Measurements from ENCODE around the gene NSMF. TPM values are rescaled to one million over a fixed set of nuclear protein-coding genes. Genes with fewer than 3 reads are reported as not detected.
A peak's percentile ranks its signal among the peaks of the same experiment; 100 is the strongest.

The NSMF gene
- total RNA-seq, 1 experiment from 2014 or later = 36.4 TPM

- no peaks in the 10 kb centered on the region for H3K9me2 ChIP-seq (replicated peaks; ENCODE audit: insufficient read depth, low read length)
- peak within 1 kb of the TSS; percentile 100 for H3K4me2 ChIP-seq (ENCODE audit: low read depth, low read length, poor library complexity, severe bottlenecking)
- DNase-seq = peak; percentile 99
- H3K79me2 ChIP-seq (ENCODE audit: low read length) = peaks cover 13% of the 10 kb centered on the region
- H3K9me3 ChIP-seq (ENCODE audit: low read length) = no peaks in the 10 kb centered on the region
- peak within 1 kb of the TSS; percentile 99 for H3K4me3 ChIP-seq (ENCODE audit: low read length)
- H3K27ac ChIP-seq (ENCODE audit: low read length) = no peak within 1 kb of the TSS
- no peaks in the 10 kb centered on the region for H3K36me3 ChIP-seq (ENCODE audit: insufficient read depth, low read length)
- peak within 1 kb of the TSS; percentile 93 for H3K9ac ChIP-seq (ENCODE audit: low read length)
- H2AFZ ChIP-seq (ENCODE audit: low read length) = peak within 1 kb of the TSS; percentile 95
- peaks cover 15% of the 10 kb centered on the region for H3K4me1 ChIP-seq (ENCODE audit: low read length)
- H4K20me1 ChIP-seq (ENCODE audit: insufficient read depth, low read depth, low read length) = no peaks in the 10 kb centered on the region
- no peaks in the 10 kb centered on the region for H3K27me3 ChIP-seq (ENCODE audit: low read length)
Observed at GRCh38 chr9:137422604-137423513, 36.3 kb downstream of the NSMF start, which contains the start of the genes EXD3 and NOXA1. TSS of gene EXD3 (minus strand) at chr9:137423162. CDS start at chr9:137395357, 27,805 bp downstream. TSS of gene NOXA1 (plus strand) at chr9:137423393. CDS start at chr9:137423530, 137 bp downstream.

DNA sequence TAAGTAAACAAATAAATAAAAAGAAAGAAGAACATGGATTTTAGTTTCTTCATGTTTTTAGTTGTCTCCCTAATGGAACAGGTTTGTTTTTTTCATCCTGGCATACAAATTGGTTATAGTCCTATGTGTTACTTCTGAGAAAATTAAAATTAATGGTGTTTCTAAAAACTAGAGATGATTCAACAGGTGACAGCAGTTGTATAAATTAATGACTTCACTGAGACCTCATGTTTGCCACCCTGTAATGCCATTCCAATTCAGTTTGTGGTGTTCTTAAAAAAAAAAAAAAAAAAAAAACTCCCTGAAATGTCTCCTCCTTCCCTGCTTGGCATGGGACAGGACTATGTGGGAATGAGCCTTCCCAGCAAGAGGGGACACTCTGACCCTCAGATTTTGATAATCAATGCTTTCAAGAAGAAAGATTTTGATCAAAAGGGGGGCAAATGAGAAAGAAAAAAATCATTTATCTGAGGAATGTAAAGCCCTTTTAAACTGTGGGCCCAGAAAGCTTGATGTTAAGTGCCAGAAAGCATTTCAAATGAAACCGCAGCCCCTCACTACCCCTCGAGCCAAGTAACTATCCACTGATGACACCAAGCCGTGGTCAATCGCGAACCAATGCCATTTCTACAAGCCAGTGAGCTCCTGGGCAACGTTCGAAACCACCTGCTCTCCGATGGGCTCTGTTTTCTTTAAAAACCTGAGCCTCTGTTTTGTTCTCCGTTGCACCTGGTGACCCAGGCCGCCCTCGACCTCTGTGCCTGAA, 37.1 kb downstream of the NSMF start:
- H2AFZ ChIP-seq (ENCODE audit: low read length) = peak overlapping the region; percentile 95
- no peaks in the 10 kb centered on the region for H3K9me2 ChIP-seq (replicated peaks; ENCODE audit: insufficient read depth, low read length)

GRCh38 chr9:137417161-137418021, 41.7 kb downstream of the NSMF start:
- no peaks in the 10 kb centered on the region for H3K36me3 ChIP-seq (ENCODE audit: insufficient read depth, low read length)
- no peak overlapping the region for H2AFZ ChIP-seq (ENCODE audit: low read length)
- no peak for DNase-seq
- peaks cover 15% of the 10 kb centered on the region for H3K4me1 ChIP-seq (ENCODE audit: low read length)
- no peaks in the 10 kb centered on the region for H3K27me3 ChIP-seq (ENCODE audit: low read length)
- peaks cover 10% of the 10 kb centered on the region for H3K79me2 ChIP-seq (ENCODE audit: low read length)
- peaks cover 6% of the 10 kb centered on the region; the same call in 1 of the 2 replicates for H4K20me1 ChIP-seq (ENCODE audit: insufficient read depth, low read depth, low read length)
- H3K9ac ChIP-seq (ENCODE audit: low read length) = no peak overlapping the region
- no peaks in the 10 kb centered on the region for H3K9me2 ChIP-seq (replicated peaks; ENCODE audit: insufficient read depth, low read length)
- H3K4me2 ChIP-seq (ENCODE audit: low read depth, low read length, poor library complexity, severe bottlenecking) = no peak overlapping the region
- H3K4me3 ChIP-seq (ENCODE audit: low read length) = no peak overlapping the region
- H3K27ac ChIP-seq (ENCODE audit: low read length) = no peak overlapping the region
- no peaks in the 10 kb centered on the region for H3K9me3 ChIP-seq (ENCODE audit: low read length)

More for the DNA sequence above, 37.1 kb downstream of the NSMF start:
- no peak overlapping the region for H3K27ac ChIP-seq (ENCODE audit: low read length)
- H3K4me3 ChIP-seq (ENCODE audit: low read length) = peak overlapping the region; percentile 99
- H4K20me1 ChIP-seq (ENCODE audit: insufficient read depth, low read depth, low read length) = no peaks in the 10 kb centered on the region
- H3K79me2 ChIP-seq (ENCODE audit: low read length) = peaks cover 13% of the 10 kb centered on the region
- H3K9me3 ChIP-seq (ENCODE audit: low read length) = no peaks in the 10 kb centered on the region
- H3K9ac ChIP-seq (ENCODE audit: low read length) = peak overlapping the region; percentile 93
- H3K36me3 ChIP-seq (ENCODE audit: insufficient read depth, low read length) = no peaks in the 10 kb centered on the region
- DNase-seq = no peak
- H3K27me3 ChIP-seq (ENCODE audit: low read length) = no peaks in the 10 kb centered on the region
- peak overlapping the region; percentile 100 for H3K4me2 ChIP-seq (ENCODE audit: low read depth, low read length, poor library complexity, severe bottlenecking)
- peaks cover 15% of the 10 kb centered on the region for H3K4me1 ChIP-seq (ENCODE audit: low read length)

DNA sequence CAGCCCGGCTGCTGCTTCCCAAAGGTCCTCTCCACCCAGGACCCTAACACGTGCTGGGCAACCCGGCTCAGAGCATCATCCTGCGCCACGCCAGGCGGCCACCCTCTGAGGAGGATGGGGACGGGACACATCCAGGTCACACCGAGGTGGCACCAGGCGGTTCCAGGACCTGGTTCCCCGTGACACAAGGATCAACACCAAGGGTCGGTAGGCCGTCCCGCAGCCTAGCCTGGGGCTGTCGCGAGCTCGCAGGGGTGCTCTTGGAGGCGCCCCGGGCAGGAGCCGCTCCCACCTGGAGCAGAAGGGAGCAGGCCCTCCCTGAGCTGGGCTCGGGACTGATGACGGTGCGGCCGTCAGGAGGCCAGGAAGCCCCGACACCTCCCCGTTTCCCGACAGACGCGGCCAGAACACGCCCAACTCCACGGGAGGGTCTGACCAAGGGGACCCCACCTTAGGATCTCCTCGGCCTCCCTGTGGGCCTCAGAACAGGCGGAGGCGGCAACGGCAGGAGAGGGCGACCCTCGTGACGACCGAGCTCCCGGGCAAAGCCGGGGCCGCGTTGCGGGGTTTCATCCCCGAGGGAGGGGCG, 42.5 kb downstream of the NSMF start:
- Histone ChIP-seq H3K4me1 (ENCODE audit: low read length) (peaks cover 8% of the 10 kb centered on the region), H2AFZ (ENCODE audit: low read length) (no peak overlapping the region), H3K9me3 (ENCODE audit: low read length) (no peaks in the 10 kb centered on the region), H3K9ac (ENCODE audit: low read length) (no peak overlapping the region), H3K27me3 (ENCODE audit: low read length) (no peaks in the 10 kb centered on the region), H3K4me2 (ENCODE audit: low read depth, low read length, poor library complexity, severe bottlenecking) (no peak overlapping the region), H3K27ac (ENCODE audit: low read length) (no peak overlapping the region), H4K20me1 (ENCODE audit: insufficient read depth, low read depth, low read length) (peaks cover 7% of the 10 kb centered on the region; the same call in 1 of the 2 replicates), H3K36me3 (ENCODE audit: insufficient read depth, low read length) (no peaks in the 10 kb centered on the region), H3K4me3 (ENCODE audit: low read length) (no peak overlapping the region), H3K9me2 (replicated peaks; ENCODE audit: insufficient read depth, low read length) (no peaks in the 10 kb centered on the region), H3K79me2 (ENCODE audit: low read length) (peaks cover 3% of the 10 kb centered on the region; the same call in 1 of the 2 replicates)
- DNase-seq = no peak

GRCh38 chr9:137416006-137416562, 43.0 kb downstream of the NSMF start:
- DNase-seq = no peak
- no peaks in the 10 kb centered on the region for H3K27me3 ChIP-seq (ENCODE audit: low read length)
- peaks cover 10% of the 10 kb centered on the region; the same call in 1 of the 2 replicates for H4K20me1 ChIP-seq (ENCODE audit: insufficient read depth, low read depth, low read length)
- no peaks in the 10 kb centered on the region for H3K36me3 ChIP-seq (ENCODE audit: insufficient read depth, low read length)
- no peak overlapping the region for H3K4me3 ChIP-seq (ENCODE audit: low read length)
- peaks cover 2% of the 10 kb centered on the region for H3K4me1 ChIP-seq (ENCODE audit: low read length)
- H3K27ac ChIP-seq (ENCODE audit: low read length) = no peak overlapping the region
- no peaks in the 10 kb centered on the region for H3K9me3 ChIP-seq (ENCODE audit: low read length)
- H3K9ac ChIP-seq (ENCODE audit: low read length) = no peak overlapping the region
- H3K79me2 ChIP-seq (ENCODE audit: low read length) = no peaks in the 10 kb centered on the region
- H3K4me2 ChIP-seq (ENCODE audit: low read depth, low read length, poor library complexity, severe bottlenecking) = no peak overlapping the region
- no peak overlapping the region for H2AFZ ChIP-seq (ENCODE audit: low read length)
- no peaks in the 10 kb centered on the region for H3K9me2 ChIP-seq (replicated peaks; ENCODE audit: insufficient read depth, low read length)

GRCh38 chr9:137415451-137415850, 43.7 kb downstream of the NSMF start:
- Histone ChIP-seq H3K36me3 (ENCODE audit: insufficient read depth, low read length) (no peaks in the 10 kb centered on the region), H3K9me2 (replicated peaks; ENCODE audit: insufficient read depth, low read length) (no peaks in the 10 kb centered on the region), H2AFZ (ENCODE audit: low read length) (no peak overlapping the region), H3K27me3 (ENCODE audit: low read length) (no peaks in the 10 kb centered on the region), H3K9ac (ENCODE audit: low read length) (no peak overlapping the region), H3K27ac (ENCODE audit: low read length) (no peak overlapping the region), H3K9me3 (ENCODE audit: low read length) (no peaks in the 10 kb centered on the region), H3K4me2 (ENCODE audit: low read depth, low read length, poor library complexity, severe bottlenecking) (no peak overlapping the region), H3K79me2 (ENCODE audit: low read length) (no peaks in the 10 kb centered on the region), H4K20me1 (ENCODE audit: insufficient read depth, low read depth, low read length) (peaks cover 13% of the 10 kb centered on the region; the same call in 1 of the 2 replicates), H3K4me3 (ENCODE audit: low read length) (no peak overlapping the region), H3K4me1 (ENCODE audit: low read length) (no peaks in the 10 kb centered on the region)
- DNase-seq = no peak

- H3K27ac ChIP-seq (ENCODE audit: low read length) = no peak overlapping the region
- H3K9ac ChIP-seq (ENCODE audit: low read length) = no peak overlapping the region
- no peak for DNase-seq
- peaks cover 22% of the 10 kb centered on the region; the same call in 1 of the 2 replicates for H4K20me1 ChIP-seq (ENCODE audit: insufficient read depth, low read depth, low read length)
- H3K36me3 ChIP-seq (ENCODE audit: insufficient read depth, low read length) = no peaks in the 10 kb centered on the region
- H3K9me2 ChIP-seq (replicated peaks; ENCODE audit: insufficient read depth, low read length) = no peaks in the 10 kb centered on the region
- no peak overlapping the region for H3K4me2 ChIP-seq (ENCODE audit: low read depth, low read length, poor library complexity, severe bottlenecking)
- no peaks in the 10 kb centered on the region for H3K79me2 ChIP-seq (ENCODE audit: low read length)
- H3K27me3 ChIP-seq (ENCODE audit: low read length) = no peaks in the 10 kb centered on the region
- H2AFZ ChIP-seq (ENCODE audit: low read length) = no peak overlapping the region
- H3K9me3 ChIP-seq (ENCODE audit: low read length) = no peaks in the 10 kb centered on the region
- H3K4me3 ChIP-seq (ENCODE audit: low read length) = no peak overlapping the region
- H3K4me1 ChIP-seq (ENCODE audit: low read length) = 0 out of 2 replicates have a peak, but pooled peaks cover 2% of the 10 kb centered on the region
Observed at GRCh38 chr9:137412431-137412830, 46.7 kb downstream of the NSMF start.

All from Karpas-422 (cell line).